ENCODE data around the gene RAB13.

RAB13 gene

DNA sequence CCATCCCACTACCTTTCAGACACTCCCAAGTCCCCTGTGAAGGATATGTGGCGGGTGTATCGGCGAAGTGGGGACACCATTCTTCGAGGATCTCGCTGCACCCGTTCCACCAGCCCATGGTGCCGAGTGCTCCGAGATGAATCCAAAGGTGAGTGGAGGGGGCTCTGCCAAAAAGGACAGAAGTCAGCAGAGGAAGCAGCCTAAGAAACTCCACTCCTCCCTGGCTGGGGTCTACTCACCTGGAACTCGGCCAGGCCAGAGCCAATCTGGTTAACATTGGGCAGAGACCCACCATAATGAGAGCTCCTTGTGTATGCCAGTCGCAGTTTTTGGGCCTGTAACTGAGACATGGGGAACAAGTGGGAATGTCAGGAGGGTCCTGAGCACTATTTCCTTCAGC is 31.3 kb downstream of the RAB13 start:
- DNase-seq = no peak

DNA sequence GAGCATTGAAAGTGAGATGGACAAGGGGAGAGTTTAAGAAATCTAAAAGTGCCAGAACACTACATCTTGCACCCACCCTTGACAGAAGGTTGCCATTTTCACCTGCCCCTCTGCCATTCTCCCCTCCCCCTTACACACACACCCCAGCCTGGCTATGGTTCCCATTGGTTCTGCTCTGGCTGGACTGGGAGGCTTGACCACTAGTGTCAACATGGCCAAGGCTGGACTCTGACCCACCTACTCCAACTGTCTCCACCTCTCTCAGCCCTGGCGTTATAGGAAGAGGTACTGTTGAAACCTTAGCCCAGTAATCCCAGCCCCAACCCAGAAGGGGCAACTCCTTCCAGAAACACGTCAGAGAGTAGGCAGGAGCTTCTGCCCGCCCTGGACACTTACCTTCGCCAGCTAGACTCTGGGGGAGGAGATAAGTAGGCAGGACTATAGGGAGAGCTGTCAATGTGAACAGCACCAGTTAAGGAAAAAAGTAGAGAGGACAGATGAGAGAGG is 32.2 kb downstream of the RAB13 start:
- no peak for DNase-seq

DNA sequence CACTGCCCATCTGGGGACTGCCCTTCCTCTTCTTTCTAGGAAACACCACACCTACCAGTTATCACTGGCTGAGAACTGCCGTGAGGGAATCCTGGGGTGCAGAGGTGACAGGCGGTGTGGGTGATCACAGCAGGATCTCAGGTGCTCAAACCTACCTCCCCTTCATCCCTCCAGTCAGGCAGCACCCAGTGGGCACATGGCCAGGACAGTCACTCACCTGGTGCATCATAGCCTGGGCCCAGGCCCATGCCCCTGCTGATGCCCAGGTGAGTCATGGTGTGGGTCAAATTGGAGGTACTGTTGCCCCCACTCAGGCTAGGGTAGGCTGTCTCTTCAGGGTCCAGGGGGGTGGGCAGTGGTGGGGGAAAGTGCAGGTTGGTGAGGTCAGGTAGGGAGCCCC is 34.3 kb downstream of the RAB13 start:
- no peak for DNase-seq

- DNase-seq = no peak
Measured at GRCh38 chr1:153951183-153951582, 35.0 kb downstream of the RAB13 start.

GRCh38 chr1:153946622-153947241 is 39.4 kb downstream of the RAB13 start, which contains the start of gene DENND4B:
Gene DENND4B, minus strand, starts transcription at chr1:153946718. Its CDS starts 2,344 bp downstream, at chr1:153944374.
- DNase-seq = peak; percentile 73 to 76

DNA sequence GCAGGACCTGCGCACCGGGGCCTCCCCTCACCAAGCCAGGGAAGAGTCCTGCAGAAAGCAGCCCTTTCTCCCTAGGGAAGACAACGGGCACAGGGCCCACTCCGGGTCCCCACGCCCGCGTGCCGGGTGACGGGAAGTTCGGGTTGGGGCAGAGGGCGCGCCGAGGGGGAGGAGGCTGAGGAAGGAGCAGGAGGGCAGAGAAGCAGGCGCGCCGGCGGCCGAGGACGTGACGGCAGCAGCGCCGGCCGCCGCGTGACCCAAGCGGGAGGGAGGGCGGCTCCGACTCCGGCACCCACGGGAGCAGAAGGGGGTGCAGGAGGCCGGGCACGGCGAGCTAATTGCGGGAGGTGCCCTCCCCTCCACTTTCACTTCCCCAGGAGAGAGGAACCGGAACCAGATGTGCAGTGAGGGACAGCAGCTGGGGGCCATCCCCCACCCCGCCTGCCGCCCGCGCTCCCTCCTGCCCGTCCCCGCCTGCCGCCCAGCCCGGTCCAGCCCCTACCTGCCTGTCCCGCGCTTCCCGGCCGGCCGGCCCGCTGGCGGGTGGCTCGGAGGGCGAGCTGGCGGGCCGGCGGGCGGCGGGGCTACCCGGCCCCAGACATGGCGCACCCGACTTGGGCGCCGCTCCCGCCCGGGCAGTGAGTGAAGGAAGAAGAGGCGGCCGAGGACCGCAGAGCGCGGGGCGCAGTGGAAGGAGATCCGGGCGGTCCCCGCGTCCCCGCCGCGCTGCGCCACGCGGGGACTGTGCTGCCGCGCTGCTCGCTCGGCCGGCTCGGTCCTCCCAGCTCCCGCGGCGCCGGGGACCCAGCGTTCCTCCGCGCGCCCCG is 40.1 kb downstream of the RAB13 start:
- peak; percentile 86 to 89 for DNase-seq

GRCh38 chr1:153945131-153945794 is 40.9 kb downstream of the RAB13 start:
- DNase-seq = peak; percentile 75 to 81

DNA sequence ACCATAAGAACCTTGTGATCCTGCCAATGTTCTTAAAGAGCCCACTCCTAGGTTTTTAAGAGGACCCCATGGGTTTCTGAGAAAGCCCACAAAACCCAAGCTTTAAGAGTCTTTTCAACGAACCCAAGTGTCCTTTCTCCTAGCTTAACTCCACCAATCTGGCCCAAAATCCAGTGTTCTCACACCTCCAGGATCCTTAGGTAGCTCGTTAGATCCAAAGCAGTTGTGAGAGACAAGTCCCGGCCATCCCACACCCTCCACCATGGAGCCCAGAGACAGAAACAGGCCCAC is 41.4 kb downstream of the RAB13 start:
- DNase-seq = no peak

DNA sequence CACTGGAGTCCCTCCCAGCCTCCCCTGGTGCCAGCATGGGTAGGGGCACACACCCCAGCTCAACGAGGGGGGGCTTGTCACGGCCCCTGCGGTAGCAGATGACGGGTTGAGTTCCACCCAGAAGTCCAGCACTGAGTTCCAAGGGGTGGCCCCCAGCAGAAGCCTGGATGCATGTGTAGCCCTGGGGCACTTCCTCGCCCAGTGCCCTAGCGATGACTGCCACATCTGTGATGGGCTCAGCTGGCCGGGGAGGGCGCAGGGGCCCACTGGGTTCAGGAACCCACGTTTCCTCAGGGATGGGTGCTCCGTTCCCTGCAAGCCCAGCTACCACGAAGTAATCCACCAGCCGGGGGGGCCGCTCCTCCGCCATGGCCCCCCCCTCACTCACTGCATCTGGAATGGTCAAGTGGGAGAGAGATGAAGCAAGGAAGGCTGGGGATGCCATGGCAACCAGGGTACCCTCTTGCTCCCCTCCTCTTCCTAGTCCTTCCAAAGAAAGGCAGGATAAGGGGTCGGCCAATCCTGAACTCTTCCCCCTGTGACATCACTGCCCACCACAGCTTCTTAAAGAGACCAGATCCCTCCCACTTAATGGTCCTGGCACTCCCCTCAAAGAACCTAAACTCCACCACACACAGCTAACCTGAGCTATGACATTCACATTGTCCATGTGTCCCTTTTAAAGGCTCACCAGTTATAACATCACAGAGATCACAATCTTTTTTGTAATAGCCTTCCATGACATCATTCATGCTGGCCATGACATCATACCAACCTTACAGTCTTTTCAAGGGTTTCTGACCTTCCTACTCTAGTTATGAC is 41.9 kb downstream of the RAB13 start:
- no peak for DNase-seq

DNA sequence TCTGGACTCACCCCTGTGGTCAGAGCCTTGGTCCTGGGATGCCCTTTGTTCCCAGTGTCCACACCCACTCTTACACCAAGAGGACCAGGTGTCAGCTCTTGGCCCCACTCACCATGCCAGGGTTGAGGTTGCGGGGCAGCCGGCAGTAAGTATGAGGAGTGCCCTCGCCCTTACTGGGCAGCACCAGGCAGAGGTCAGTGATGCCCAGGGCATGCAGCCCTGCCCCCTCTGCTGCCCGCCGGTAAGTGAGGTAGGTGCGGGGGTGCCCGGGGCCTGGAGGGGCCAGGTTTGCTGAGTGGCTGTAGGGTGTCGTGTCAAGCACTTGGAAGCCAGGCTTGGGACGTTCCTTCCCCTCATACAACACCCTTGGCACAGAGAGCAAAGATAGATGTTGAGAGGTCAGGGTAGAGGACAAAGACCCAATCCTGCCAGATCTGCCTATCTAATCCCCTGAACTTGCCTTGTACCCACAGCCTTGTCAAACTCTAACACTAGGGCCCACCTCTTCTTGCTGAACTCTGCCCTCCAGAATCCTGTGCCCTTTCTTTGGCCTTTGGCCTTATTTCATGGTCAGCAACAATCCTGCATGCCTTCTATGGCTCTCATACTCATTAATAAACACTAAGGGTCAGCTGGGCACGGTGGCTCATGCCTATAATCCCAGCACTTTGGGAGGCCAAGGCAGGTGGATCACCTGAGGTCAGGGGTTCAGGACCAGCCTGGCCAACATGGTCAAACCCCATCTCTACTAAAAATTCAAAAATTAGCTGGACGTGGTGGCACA is 43.2 kb downstream of the RAB13 start:
- DNase-seq = no peak

DNA sequence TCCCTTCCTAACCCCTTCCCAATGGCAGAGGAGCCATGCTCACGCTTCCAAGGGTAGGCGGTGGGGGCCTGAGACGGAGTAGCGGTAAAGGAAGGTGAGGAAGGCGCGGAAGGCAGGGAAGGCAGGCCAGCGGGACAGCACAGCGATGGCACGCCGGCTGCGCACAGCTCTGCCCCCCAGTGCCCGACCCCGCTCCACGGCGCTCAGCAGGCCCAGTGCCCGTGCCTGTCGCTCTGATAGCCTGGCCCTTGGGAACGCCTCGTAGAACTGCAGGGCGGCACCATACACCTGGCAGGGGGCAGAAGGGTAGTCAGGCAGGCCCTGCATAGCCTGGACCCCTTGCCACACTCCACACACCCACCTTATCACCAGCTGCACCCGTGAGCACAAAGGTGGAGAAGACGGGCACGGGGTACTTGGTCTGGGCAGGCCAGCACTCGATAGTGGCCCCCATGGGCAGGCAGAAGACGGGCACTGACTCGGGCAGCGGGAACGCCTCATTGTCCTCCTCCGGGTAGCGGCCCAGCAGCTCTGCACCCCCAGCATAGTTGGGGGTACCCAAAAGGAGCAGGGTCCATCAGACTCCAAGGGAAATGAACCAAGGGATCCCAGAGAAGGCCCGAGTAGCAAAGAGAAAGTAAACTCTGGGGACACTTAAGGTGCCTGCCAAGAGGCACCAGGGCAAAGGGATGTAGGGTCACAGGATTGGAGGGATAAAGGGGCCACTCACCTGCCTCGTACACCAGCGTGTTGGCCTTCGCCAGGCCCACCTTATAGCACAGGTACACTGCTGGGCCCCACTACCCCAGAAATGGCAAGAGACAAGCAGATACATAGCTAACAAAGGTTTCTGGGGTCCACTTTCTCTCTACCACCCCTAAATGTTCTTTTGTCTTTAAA is 44.1 kb downstream of the RAB13 start:
- no peak for DNase-seq

DNA sequence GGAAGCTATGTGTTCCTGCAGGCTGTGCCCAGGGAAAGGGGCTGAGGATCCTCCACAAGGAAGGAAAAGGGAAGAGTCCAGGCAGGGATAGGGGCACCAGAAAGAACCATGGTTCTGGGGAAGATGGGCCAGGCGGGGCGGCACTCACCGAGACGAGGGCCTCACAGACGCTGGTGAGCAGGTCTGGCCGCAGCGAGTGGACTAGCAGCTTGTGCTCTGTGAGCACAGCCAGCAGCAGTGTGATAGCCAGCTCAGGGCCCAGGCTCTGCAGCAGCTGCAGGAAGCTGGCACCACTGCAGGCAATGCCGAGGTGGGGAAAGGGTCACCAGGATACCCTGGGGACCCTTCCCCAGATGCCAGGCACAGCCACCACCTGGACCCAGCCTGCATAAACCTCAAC is 45.4 kb downstream of the RAB13 start:
- no peak for DNase-seq

GRCh38 chr1:153939476-153939875 is 46.7 kb downstream of the RAB13 start:
- no peak for DNase-seq

- DNase-seq = no peak
Measured at GRCh38 chr1:153938996-153939395, 47.1 kb downstream of the RAB13 start.

DNA sequence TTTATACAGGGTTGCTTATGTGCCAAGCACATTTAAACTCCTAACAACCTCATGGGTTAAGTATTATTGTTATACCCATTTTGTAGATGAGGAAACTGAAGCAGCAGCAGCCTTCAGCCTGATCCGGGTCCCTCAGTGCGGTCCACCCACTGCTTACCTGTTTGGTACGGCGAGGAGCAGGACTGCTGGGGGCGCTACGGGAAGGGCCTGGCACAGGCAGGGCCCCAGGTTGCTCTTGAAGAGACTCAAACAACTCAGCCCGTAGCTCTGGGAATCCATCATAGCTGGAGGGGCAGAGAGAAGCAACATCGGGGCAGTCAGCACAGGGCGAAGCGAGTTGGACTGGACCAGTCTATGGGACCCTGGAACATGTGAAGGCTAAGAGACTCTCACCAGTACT is 48.8 kb downstream of the RAB13 start:
- no peak for DNase-seq

DNA sequence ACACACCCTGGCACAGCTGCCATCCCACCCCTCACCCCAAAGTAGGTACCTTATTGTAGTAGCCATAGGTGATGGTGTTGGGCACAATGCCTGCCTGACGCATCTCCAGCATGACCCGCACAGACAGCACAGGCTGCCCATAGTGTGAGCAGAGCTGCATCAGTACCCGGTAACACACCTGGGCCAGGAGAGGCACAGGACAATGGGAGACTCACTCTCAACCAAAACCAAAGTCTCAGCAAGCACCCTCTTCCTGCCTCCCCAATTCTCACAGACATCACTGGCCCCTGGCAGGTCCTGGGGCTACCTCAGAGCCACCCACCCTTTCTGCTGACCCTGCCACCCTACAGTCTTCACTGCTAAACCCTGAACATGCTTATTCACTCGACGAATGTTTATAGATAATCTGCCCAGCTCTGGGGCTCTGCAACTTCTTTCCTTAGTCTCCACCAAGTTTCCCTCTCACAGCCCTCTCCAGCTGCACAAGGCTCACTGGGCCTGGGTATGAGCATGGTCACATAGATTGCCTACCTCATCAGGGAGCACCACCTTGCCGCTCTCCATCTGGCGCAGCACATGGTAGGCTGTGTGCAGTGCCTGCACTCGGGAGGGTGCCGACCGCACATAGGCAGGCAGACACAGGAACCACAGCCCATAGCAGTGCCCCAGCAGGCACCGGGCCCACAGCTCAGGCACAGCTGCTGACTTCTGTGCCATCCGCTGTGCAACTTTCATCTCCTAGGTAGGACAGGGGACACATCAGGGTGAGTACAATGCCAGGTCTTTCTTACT is 49.9 kb downstream of the RAB13 start:
- no peak for DNase-seq

GRCh38 chr1:153934746-153935145 is 51.4 kb downstream of the RAB13 start:
- DNase-seq = no peak

DNA sequence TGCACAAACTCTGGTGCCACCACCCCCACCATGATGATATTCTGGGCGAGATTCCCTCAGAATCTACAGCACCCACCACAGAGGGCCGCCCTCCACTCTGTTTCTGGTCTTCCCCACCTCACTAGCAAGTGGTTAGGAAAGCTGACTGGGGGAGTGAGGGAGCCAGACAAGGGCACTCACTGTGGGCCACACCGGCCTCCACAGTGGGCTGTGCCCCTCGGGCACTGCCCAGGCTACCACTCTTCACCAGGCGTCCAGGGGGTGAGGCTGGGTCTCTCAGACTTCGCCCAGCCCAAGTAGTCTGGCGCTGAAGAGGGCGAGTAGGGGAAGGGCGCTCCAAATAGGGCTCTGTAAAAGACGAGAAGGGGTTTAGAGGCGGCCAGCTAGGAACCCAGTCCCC is 52.2 kb downstream of the RAB13 start:
- no peak for DNase-seq

DNA sequence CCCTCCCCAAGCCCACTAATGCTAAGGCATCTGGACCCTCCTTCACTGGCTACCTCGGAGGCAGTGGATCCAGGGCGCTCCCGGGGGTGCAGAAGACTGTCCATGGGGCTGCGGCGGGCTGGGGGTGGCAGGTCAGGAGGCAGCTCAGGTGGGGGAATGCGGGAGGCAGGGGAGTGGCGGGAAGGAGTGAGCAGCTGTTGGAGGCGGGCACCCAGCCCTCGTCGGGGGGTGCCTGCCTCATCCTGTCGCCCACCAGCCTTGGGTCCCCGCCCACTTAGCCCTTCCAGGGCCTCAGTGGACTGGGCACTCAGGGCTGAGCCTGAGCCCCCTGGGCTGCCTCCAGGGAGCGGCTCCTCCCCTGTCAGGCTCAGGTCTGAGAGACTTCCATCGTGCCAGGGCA is 52.7 kb downstream of the RAB13 start:
- no peak for DNase-seq
